ENCODE data around the gene MBOAT2. TPM values are rescaled to one million over a fixed set of nuclear protein-coding genes. Genes with fewer than 3 reads are reported as not detected.
"Not testable (repeated sequence)": the region's sequence is repeated elsewhere in the genome, so short reads cannot be mapped to it uniquely, and the experiment has no call there.

MBOAT2 gene
- total RNA-seq, 1 donor from 2014 or later = 4.9 TPM

DNA sequence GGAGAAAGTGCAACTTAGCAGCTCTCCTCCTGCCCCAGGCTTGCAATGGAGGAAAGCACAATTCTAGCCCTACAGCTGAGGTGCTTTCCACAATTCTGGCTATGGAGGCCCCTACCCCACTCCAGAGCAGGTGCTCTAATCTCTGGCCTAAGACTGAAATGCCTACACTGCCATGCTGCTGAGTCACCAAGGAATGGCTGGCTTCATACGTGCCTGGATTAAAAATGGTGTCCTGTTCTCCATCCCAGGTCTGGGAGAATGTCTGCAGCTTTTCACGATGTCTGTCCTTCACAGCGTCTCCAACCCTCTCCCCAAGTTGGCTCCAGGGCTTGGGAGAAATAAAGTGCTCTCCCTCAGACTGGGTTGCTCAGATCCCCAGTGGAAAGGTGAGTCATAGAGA, 48.5 kb downstream of the MBOAT2 start:
- no peak for DNase-seq (ENCODE audit: low read depth, low spot score)

DNA sequence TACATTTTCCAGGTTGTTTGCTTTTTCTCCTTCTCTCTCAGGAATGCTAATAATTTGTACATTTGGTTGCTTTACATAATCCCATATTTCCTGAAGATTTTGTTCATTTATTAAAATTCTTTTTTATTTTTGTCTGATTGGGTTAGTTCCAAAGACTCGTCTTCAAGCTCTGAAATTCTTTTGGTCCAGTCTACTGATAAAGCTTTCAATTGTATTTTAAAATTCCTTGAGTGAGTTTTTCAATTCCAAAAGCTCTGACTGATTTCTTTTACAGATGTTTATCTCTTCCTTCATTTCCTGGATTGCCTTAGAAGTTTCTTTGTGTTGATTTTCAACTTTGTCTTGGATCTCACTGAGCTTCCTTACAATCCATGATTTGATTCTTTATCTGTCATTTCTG, 50.0 kb downstream of the MBOAT2 start:
- no peak for DNase-seq (ENCODE audit: low read depth, low spot score)

DNA sequence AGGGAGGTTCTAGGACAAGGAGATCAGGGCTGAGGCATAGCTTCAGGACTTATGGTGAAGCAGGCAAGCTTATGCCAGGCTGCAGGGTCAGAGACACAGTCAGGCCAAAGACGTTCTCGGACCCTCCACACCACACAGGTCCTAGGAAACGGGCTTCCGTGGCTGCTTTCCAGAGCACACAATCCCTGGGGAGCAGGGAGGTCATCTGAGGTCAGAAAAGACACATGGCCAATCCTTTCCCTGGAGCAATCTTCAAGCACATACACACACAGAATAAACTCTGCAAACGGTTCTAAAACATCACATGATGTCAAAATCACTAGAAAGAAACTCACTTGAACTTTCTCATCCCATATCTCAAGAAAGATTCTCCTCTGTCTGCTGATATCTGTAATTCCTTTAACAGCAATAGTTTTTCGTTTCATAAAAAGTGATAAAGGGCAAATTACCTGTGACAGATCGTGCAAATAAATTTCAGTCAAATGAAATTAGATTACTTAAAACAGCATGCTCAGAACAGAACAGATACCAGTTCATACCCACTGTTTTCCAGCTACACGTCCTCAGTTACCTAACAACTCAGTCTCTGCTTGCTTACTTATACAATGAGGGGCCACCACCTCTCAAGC, 63.9 kb downstream of the MBOAT2 start:
- no peak for DNase-seq (ENCODE audit: low read depth, low spot score)

DNA sequence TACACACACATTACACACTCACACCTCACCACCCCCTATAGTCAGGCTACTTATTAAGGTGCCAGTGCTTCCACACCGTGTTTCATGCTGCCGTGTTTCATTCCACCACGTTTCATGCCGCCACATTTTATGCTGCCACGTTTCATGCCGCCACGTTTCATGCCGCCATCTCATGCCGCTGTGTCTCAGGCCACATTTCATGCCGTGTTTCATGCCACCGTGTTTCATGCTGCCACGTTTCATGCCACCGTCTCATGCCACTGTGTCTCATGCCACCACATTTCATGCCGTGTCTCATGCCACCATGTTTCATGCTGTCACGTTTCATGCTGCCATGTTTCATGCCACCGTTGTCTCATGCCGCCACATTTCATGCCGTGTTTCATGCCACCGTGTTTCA, 65.1 kb downstream of the MBOAT2 start:
- DNase-seq (ENCODE audit: low read depth, low spot score) = no peak

DNA sequence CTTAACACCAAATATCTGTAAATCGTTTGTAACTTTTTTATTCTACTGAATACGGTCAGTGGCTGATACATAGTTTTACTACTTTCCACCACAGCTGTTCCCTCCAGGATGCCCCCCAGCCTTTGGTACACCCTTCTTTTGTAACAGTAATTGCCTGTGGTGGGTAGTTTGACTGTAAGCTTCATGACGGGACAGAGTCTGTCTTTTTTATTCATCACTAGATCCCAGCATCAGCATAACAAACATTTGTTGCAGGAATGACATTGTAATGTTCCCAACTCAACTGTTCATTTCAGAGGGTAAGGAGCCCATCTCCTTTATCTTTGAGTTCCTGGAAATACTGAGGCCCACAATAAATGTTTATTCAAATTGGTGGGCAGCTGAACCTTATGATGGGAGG, 67.5 kb downstream of the MBOAT2 start:
- DNase-seq (ENCODE audit: low read depth, low spot score) = no peak

DNA sequence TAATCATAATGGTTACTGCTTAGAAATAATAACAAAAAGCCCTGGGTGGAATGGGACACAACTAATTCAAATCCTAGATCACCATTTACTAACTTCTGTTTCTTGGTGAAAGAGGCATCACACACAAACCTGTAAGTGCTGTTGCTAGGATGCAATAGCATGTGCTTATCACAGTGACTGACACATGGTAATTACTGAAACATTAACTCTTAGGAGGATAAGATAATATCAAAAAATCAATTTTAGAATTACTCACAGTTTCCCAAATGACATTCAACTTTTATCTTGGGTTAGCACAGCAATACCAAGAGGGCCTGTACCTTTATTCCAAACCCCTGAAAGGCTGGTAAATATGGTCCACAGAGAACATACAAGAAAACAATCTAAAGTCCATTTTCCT, 69.1 kb downstream of the MBOAT2 start:
- DNase-seq (ENCODE audit: low read depth, low spot score) = no peak

DNA sequence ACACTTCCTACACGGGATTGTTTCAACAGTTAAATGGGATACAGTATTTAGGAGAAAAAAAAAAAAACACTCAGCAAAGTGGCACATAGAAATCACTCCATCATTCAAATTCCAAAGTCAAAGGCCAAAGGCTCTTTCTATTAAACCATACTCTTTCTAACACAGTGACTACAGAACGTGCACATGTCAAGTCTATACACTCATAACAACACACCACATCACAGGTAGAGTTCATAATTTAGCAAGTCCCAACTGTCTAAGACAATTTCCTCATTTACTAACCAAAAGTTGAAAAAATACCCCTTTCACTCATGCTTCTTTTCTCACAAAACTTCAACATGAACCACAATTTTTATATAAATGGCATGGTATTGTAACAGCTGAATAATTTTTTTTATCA, 70.8 kb downstream of the MBOAT2 start:
- DNase-seq (ENCODE audit: low read depth, low spot score) = no peak

DNA sequence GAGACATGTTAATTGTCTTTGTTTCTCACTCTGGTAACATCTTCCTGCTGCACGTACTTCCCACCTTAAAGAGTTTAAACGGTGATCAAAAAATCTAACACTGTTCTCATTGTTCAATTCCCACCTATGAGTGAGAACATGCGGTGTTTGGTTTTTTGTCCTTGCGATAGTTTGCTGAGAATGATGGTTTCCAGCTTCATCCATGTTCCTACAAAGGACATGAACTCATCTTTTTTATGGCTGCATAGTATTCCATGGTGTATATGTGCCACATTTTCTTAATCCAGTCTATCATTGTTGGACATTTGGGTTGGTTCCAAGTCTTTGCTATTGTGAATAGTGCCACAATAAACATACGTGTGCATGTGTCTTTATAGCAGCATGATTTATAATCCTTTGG, 73.3 kb downstream of the MBOAT2 start:
- not testable (repeated sequence) for DNase-seq (ENCODE audit: low read depth, low spot score)

DNA sequence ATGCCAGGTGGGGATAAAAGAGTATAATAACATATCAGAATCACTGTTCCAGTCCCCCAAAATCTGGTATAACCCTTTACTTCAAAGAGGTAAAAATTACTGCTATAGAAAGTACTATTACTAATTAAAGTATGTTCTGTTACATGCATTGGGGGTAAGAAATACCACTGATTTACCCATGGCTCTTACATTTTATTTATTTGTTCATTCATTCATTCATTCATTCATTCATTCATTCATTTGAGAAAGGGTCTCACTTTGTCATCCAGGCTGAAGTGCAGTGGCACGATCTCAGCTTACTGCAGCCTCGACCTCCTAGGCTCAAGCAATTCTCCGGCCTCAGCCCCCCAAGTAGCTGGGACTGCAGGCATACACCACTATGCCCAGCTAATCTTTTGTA, 74.4 kb downstream of the MBOAT2 start:
- no peak for DNase-seq (ENCODE audit: low read depth, low spot score)

DNA sequence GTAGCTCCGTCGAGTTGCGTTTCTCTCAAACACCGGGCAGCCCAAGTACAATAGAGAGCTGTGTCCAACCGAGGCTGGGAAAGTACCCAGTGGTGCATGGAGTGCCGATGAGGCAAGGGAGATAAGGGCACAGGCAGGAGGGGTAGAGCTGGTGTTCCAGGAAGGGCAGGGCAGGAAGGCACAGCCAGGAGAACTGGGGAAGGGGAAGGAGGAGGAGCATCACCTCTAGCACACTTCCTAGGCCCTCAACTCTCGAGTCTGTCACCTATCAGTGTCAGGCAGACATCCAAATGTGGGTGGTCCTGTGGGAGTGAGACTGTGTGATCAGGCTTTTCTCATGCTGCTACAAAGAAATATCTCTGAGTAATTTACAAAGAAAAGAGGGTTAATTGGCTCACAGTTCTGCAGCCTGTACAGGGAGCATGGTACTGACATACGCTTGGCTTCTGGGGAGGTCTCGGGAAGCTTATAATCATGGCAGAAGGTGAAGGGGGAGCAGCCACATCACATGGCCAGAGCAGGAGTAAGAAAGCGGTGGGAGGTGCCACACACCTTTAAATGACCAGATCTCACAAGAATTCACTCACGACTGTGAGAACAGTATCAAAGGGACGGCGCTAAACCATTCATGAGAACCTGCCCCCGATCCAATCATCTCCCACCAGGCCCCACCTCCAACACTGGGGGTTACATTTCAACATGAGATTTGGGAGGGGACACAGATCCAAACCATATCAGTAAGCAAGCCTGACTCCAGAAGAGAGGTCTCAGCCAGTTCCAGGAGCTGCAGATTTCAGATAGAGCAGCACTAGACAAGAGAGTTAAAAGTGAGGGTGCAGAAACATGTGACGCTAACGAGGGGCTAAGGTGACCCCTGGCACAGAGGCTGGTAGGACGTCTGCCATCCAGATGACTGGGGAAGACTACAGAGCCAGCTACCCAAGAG, 75.7 kb downstream of the MBOAT2 start:
- no peak for DNase-seq (ENCODE audit: low read depth, low spot score)

DNA sequence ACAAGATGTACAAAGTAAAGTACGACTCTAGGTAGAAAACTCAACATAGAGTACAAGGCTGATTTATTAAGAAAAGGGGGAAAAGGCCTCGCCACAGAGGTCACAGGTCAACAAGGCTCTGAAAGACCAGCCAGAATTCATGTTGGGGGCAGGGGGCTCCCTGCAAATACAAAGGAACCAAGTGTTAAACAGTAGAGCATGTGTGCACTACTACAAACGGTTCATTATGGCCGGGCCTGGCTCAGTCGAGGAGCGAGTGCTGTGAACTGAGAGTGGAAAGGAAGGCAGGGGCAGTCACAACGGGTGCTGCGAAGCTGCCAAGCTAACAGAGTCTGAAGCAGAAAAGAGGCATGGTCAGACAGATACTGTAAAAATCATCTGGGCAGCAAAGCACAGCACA, 77.1 kb downstream of the MBOAT2 start:
- DNase-seq (ENCODE audit: low read depth, low spot score) = no peak

DNA sequence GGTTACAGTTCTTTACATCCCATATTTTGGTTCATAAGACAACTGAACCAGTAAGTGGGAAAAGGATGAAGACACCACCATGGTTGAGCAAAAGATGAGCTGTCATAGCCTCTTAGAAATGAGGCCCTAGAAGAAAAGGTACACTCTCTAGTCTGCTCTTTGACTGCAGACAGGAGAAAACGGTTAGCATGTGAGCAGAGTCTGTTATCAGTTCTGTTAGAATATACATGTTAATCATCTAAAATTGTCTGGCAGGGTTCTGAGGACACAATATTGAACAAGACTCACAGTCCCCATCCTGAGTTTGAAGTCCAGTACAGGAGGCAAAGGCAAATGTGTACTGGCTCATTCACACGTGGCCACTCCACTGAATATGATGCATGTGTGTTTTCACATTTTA, 78.1 kb downstream of the MBOAT2 start:
- DNase-seq (ENCODE audit: low read depth, low spot score) = no peak

DNA sequence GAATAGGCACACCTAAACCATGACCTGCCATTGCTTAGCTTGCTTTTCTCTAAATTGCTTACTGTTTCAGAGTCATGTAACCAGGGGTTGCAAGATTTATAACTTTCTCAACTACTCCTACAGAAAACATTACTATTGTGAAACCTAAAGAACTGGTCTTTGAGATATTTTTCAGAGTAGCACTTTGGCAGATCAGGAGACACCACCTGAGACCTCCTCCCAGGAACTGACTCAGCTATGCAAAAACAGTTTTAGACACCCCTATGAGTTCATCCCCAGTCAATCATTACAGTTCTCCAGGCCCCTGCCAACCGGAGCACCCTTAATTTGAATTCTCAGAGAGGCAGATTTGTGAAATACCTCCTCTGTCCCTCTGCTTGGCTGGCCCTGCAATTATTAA, 80.3 kb downstream of the MBOAT2 start:
- no peak for DNase-seq (ENCODE audit: low read depth, low spot score)

DNA sequence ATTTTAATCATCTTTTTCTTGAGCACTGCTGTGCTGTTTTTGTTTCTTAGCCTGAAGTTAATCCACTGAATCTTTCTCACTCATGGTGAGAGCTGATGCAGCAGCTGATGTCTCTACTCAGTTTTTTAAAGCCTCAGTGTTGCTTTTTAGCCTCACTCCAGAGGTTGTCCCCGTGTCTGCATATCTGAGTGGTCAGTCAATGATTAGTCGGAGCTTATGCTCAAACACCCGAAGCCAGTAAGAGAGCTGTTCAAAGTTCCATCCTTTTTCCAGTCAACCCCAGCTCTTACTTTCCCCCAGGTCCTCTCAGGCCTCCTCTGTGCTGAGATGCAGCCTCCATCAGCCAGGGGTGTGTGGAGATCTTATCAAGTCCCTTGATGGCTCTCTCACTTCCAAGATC, 81.1 kb downstream of the MBOAT2 start:
- DNase-seq (ENCODE audit: low read depth, low spot score) = no peak

DNA sequence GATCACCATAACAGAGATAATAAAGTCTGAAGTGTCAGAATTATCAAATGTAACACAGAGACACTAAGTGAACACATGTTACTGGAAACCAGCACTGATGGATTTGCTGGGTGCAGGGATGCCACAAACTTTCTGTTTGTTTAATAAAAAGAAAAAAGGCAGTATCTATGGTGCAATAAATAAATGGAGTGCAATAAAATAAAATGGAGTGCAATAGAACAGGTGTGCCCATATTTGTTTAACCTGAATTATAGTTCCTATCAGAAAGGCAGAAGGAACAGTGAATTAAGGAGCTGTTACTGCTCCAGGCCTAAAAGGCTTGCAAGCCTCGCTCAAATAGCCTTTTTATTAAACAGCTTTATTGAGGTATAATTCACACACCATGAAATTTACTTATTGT, 85.1 kb downstream of the MBOAT2 start:
- DNase-seq (ENCODE audit: low read depth, low spot score) = no peak

DNA sequence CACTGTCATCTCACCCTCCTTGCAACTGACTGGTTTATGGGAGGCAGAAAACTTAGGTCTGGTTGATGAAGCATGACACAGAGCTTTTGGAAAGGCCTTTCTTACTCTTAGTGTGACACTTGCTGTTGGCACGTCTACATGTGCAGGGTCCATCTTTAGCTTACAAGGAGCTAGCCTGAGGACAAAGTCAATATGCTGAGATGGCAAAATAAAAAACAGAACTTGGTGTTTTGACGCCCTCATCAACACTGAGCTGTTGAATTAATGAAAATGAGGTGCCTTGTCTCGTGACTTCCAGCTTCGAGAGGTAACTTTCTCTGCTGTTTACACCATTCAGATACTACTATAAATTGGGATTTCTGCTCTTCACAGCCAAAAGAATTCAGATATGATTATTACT, 87.5 kb downstream of the MBOAT2 start:
- DNase-seq (ENCODE audit: low read depth, low spot score) = no peak

DNA sequence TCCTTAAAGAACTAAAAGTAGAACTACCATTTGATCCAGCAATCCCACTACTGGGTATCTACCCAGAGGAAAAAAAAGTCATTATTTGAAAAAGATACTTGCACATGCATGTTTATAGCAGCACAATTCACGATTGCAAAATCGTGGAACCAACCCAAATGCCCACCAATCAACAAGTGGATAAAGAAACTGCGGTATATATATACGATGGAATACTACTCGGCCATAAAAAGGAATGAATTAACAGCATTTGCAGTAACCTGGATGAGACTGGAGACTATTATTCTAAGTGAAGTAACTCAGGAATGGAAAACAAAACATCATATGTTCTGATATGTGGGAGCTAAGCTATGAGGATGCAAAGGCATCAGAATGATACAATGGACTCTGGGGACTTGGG, 89.7 kb downstream of the MBOAT2 start:
- not testable (repeated sequence) for DNase-seq (ENCODE audit: low read depth, low spot score)

DNA sequence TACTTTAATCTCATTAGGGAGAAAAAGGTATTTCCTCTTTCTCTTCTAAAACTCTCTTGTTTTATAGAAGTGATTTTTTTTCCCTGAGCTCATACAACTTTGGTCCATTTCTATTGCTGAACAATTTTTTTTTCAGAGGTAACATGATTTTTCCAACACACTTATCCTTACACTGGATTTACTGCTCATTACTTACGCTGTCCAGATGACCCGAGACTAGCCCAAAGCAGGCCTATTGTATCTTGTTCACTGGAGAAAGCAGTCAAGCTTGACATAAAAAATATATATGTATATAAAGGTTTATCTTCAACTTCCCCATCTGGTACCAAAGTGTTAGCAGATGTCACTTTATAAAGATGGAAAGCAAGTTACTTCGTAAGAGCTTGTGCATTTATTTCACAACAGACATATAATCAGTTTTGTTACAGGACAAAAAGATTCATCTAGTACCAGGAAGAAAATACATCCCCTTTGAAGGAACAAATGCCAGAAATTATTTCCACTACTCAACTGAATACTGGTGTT, 95.7 kb downstream of the MBOAT2 start:
- DNase-seq (ENCODE audit: low read depth, low spot score) = no peak

DNA sequence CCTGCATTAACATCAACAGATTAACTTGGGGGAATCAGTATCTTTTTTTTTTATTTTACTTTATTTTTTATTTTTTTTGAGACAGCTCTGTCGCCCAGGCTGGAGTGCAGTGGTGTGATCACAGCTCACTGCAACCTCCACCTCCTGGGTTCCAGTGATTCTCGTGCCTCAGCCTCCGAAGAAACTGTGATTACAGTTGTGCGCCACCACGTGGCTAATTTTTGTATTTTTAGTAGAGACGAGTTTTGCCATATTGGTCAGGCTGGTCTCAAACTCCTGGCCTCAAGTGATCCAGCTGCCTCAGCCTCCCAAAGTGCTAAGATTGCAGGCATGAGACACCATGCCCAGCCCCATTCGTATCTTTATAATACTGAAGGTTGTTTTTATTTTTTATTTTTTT, 99.6 kb downstream of the MBOAT2 start:
- not testable (repeated sequence) for DNase-seq (ENCODE audit: low read depth, low spot score)

DNA sequence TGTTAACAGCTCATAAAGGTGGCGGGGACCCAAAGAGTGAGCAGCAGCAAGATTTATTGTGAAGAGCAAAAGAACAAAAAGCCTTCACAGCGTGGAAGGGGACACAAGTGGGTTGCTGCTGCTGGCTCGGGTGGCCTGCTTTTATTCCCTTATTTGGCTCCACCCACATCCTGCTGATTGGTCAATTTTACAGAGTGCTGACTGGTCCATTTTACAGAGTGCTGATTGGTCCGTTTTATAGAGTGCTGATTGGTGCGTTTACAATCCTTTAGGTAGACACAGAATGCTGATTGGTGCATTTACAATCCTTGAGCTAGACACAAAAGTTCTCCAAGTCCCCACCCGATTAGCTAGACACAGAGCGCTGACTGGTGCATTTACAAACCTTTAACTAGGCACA, 100.7 kb downstream of the MBOAT2 start:
- not testable (repeated sequence) for DNase-seq (ENCODE audit: low read depth, low spot score)

DNA sequence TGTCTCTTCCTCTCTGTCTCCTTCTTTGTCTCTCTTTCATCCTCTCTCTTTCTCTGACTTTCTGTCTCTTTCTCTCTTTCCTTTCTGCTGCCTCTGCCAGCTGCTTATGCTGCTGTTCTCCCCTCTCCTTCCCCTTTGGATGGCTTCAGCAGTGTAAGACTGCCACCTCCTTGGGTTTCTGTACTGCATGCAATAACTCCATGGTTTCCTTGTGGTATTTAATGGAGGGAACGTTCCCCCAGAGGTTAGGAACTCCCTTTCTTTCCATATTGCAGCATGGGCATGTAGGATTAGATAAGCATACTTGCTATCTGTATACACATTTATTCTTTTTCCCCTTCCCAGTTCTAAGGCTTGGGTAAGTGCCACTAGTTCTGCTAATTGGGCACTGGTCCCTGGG, 106.3 kb downstream of the MBOAT2 start:
- DNase-seq (ENCODE audit: low read depth, low spot score) = not testable (repeated sequence)

DNA sequence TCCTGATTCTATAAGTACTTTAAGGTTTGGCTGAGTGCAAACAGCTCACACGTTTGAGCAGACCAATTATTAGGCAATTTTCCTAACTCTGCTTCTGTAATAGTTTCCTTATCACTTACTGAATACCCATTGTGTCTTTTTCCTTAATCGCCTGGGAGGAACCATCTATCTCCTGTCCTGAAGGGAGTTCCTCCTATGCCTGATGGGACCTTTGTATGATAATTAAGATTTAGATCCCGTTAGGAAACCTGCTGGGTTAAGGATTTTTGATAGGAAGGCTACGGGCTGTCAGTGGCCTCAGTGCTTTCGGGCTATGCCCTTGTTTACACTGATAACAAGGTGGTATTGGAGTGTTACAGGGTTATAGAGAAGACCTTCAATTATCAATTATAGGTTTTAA, 106.8 kb downstream of the MBOAT2 start:
- not testable (repeated sequence) for DNase-seq (ENCODE audit: low read depth, low spot score)
